ENCODE results near the gene EPHA1.
"Not testable (repeated sequence)": the region's sequence is repeated elsewhere in the genome, so short reads cannot be mapped to it uniquely, and the experiment has no call there.

The EPHA1 gene

DNA sequence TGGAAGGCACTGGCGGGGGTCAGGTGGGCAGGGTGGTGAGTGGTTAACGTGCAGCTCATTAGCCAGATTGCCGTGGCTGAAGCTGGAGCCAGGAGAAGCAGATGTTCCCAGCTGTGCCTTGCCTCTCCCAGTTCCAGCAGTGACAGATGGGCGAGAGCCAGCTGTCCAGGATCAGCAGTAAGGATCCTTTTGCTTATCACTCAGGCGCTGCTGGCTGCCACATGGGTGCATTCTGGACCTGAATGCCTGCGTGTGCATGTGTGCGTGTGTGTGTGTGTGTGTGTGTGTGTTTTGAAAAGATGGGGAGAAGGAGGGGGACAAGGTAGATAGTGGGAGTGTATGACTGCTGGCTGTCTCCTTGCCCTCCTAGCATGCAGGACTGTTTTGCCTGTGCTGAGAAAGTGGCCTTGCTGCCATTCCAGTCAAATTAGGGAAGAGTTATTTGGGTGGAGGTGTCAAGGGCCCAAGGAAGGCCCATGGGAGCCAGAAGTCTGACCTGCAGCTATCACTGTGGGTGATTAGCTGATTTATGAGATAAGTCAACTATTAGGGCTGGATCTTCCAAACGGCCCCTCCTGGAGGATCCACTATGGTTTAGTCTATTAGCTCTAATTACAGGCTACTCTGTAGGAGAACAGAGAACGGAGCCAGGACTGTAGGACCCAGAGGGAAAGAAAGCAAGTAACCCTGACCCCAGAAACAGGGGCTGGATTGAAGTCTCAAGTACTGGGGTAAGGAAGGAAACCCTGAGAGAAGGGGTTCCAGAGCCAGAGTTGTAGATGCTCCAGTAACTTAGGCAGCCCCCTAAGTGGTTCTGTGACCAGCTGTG, 3.3 kb downstream of the EPHA1 start:
- no peak for DNase-seq (ENCODE audit: low read depth)
- no peak overlapping the region for H3K4me3 ChIP-seq (ENCODE audit: low read depth, low read length)
- TF ChIP-seq, protein P1, sequence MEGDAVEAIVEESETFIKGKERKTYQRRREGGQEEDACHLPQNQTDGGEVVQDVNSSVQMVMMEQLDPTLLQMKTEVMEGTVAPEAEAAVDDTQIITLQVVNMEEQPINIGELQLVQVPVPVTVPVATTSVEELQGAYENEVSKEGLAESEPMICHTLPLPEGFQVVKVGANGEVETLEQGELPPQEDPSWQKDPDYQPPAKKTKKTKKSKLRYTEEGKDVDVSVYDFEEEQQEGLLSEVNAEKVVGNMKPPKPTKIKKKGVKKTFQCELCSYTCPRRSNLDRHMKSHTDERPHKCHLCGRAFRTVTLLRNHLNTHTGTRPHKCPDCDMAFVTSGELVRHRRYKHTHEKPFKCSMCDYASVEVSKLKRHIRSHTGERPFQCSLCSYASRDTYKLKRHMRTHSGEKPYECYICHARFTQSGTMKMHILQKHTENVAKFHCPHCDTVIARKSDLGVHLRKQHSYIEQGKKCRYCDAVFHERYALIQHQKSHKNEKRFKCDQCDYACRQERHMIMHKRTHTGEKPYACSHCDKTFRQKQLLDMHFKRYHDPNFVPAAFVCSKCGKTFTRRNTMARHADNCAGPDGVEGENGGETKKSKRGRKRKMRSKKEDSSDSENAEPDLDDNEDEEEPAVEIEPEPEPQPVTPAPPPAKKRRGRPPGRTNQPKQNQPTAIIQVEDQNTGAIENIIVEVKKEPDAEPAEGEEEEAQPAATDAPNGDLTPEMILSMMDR (IDR thresholded peaks at IDR 0.05; ENCODE audit: low read depth, low read length, missing control alignments), result no peak
- in situ Hi-C loops (cut with HindIII; ENCODE audit: low sequenced_read_pairs), result no loop called here

DNA sequence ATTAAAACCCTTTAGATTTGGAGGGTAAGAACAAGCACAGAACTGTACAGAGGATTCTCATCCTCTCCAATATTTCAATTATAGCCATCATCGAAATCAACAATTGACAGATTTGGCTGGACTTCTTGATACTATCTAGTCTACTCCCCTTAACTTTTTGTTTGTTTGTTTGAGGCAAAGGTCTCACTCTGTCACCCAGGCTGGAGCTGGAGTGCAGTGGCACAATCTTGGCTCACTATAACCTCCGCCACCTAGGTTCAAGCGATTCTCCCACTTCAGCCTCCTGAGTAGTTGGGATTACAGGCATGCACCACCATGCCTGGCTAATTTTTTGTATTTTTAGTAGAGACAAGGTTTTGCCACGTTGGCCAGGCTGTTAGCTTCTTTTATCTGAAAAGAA, 6.4 kb downstream of the EPHA1 start:
- DNase-seq (ENCODE audit: low read depth); in situ Hi-C loops (cut with HindIII; ENCODE audit: low sequenced_read_pairs); H3K4me3 ChIP-seq (ENCODE audit: low read depth, low read length): not testable (repeated sequence)

DNA sequence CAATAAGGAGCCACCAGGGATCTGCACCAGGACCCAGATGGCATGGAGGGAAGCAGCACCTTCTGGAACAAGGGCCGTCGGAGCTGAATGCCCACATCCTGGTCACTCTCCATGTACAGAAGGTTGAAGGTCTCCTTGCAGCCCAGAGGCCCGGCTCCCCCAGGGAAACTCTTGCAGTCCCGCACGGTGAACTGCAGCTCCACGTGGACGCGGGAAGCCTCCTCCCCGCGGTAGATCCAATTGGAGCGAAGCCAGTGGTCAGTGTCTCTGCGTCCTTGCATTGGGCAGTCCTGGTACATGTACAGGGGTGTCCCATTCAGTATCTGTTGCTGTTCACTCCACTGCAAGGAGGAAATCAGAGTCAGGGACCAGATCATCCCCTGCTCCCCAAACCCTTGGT, 7.4 kb downstream of the EPHA1 start:
- no peak for DNase-seq (ENCODE audit: low read depth)
- in situ Hi-C loops (cut with HindIII; ENCODE audit: low sequenced_read_pairs), result no loop called here
- TF ChIP-seq, protein P1 (IDR thresholded peaks at IDR 0.05; ENCODE audit: low read depth, low read length, missing control alignments), result no peak
- H3K4me3 ChIP-seq (ENCODE audit: low read depth, low read length), result no peak overlapping the region

DNA sequence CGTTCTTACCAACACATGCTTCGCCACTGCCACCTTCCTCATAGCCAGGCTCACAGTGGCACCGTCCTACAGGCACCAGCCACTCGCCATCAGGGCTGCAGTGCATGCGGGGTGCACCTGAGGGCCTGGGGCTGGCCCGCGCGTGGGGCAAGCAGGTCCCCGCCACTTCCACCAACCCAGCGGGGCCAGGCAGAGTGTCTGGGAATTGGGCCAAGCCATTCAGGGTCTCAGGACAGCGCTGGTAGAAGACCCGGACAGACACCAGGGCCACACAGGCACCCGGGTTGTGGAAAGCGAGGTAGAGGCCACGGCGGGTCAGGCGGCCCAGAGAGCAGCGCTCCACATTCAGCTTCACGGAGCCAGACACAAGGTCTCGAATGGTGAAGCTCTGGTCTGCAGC, 9.0 kb downstream of the EPHA1 start:
- TF ChIP-seq, protein P1 (IDR thresholded peaks at IDR 0.05; ENCODE audit: low read depth, low read length, missing control alignments), result no peak
- no peak for DNase-seq (ENCODE audit: low read depth)
- H3K4me3 ChIP-seq (ENCODE audit: low read depth, low read length), result no peak overlapping the region
- in situ Hi-C loops (cut with HindIII; ENCODE audit: low sequenced_read_pairs), result no loop called here

DNA sequence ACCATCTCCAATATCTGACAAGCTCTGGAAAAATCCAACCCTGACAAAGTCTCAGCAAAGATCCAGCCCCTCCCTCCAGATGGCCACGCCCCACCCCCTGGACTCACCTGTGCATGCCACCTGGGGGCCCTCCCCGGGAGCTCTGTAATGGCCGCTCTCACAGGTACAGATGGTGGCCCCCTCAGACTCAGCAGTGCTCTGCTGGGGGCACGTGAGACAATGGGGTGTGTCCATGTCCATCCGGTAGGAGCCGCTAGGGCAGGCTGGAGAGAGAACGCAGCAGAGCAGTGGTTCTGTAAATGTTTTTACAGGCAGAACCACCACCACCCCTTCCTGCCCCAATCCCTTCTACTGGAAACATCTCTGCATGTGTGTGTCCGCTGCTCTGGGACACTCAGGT, 9.5 kb downstream of the EPHA1 start:
- in situ Hi-C loops (cut with HindIII; ENCODE audit: low sequenced_read_pairs), result no loop called here
- no peak overlapping the region for H3K4me3 ChIP-seq (ENCODE audit: low read depth, low read length)
- TF ChIP-seq, protein P1 (IDR thresholded peaks at IDR 0.05; ENCODE audit: low read depth, low read length, missing control alignments), result no peak
- DNase-seq (ENCODE audit: low read depth), result no peak

DNA sequence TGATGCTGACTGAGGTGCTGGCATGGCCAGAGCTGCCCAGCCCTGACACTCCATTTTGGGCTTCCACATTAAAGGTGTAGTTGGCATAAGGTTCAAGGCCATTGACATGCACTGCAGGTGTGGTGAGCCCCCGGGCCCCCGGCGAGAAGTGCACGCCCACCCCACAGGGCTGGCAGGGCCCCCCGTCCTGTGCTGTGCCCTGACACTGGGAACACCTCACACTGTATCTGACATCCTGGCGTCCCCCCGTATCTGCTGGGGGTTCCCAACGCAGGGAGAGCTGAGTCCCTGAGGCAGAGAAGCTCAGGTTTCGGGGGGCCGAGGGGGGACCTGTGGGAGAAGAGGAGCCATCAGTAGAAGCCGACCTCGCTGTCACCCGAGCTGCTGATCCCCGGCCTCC, 10.0 kb downstream of the EPHA1 start:
- TF ChIP-seq, protein P1 (IDR thresholded peaks at IDR 0.05; ENCODE audit: low read depth, low read length, missing control alignments), result no peak

DNA sequence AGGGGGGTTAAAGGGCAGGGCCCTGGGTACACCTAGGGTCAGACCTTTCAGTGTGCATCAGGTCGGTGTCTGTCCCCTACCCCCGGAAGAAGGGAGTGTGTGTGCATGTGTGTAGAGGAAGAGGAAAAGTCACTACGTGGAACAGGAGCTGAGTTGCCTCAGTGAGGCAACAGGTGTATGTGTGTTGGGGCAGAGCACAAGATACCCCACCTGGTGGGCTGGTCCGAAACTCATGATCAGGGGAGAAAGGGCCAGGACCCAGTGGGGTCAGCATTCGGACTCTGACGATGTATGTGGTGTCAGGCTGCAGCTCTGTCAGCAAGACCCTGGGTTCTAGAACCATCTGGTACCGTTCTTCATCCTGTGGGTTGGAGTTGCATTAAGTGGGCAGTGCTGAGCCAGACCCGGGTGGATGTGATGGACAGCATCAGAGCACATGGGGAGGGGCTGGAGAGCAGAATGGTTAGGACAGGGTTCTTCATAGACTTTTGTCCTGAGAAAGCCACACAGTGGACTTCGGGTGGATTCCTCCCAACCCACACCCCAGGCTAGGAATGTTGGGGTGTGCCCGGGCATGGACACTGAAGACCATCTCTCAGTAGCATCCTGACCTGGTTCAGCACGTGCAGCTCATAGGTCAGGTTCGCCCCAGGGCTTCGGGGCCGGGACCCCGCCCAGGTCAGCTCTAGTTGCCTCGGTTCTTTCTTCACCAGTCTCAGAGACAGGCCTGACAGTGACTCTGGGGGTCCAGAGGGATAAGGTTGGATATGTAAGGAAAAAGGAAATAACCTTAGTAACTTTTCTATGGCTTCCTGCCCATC, 10.7 kb downstream of the EPHA1 start:
- H3K4me3 ChIP-seq (ENCODE audit: low read depth, low read length), result no peak overlapping the region
- TF ChIP-seq, protein P1 (IDR thresholded peaks at IDR 0.05; ENCODE audit: low read depth, low read length, missing control alignments), result no peak
- no peak for DNase-seq (ENCODE audit: low read depth)
- in situ Hi-C loops (cut with HindIII; ENCODE audit: low sequenced_read_pairs), result no loop called here

More for the DNA sequence above, 10.0 kb downstream of the EPHA1 start:
- no peak overlapping the region for H3K4me3 ChIP-seq (ENCODE audit: low read depth, low read length)
- in situ Hi-C loops (cut with HindIII; ENCODE audit: low sequenced_read_pairs), result no loop called here
- no peak for DNase-seq (ENCODE audit: low read depth)

Measured in astrocyte of the cerebellum (primary cell).